ENCODE measurements around the gene ANKFY1.

DNA sequence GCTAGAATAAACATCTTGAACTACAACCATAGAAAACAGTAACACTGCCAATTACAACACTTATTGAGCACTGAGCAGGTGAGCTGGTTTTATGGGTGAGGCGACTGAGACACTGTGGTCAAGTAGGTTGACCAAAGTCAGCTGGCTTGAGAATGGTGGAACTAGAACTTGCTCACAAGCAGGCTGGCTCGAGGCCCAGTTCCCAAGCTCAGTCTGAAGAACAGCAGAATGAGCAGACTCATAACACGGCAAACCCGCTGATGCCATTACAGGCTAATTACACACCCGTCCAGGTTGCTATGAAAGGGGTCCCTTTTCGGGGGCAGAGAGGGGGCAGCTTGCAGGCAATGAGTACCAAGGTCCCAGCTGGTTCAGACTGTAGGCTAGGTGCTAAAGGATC, 127.4 kb downstream of the ANKFY1 start:
- TF ChIP-seq, protein P1, sequence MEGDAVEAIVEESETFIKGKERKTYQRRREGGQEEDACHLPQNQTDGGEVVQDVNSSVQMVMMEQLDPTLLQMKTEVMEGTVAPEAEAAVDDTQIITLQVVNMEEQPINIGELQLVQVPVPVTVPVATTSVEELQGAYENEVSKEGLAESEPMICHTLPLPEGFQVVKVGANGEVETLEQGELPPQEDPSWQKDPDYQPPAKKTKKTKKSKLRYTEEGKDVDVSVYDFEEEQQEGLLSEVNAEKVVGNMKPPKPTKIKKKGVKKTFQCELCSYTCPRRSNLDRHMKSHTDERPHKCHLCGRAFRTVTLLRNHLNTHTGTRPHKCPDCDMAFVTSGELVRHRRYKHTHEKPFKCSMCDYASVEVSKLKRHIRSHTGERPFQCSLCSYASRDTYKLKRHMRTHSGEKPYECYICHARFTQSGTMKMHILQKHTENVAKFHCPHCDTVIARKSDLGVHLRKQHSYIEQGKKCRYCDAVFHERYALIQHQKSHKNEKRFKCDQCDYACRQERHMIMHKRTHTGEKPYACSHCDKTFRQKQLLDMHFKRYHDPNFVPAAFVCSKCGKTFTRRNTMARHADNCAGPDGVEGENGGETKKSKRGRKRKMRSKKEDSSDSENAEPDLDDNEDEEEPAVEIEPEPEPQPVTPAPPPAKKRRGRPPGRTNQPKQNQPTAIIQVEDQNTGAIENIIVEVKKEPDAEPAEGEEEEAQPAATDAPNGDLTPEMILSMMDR (IDR thresholded peaks at IDR 0.05 in 2 of 3, conservative IDR thresholded peaks at IDR 0.05 in 1 of 3; ENCODE audit: borderline replicate concordance in 1 of 3, insufficient read depth in 1 of 3, low read depth in 2 of 3, low read length in 2 of 3), result no peak
- no peak for TF ChIP-seq POLR2A (IDR thresholded peaks at IDR 0.05; ENCODE audit: borderline replicate concordance, extremely low read depth, insufficient read depth, insufficient read length)

Data from HCT116 (cell line).